Measurements from ENCODE around the gene TMEFF2.

DNA sequence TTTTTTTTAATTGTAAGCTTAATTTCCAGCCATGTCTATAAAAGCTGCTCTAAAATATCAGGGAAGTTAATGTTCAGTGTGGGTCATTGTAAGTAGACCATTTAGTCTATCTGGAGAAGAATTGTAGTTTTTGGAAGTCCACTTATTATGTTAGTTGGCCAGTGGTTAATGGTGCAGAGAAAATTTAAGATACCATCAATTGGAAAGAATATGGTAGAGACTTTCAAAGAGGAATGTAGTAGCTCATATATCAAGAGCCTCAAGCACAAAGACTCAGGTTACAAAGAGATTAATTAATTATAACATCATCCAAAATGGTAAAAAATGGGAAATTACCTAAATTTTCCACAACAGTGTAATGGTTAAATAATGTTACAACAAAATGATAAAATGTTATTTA, 220.1 kb downstream of the TMEFF2 start:
- TF ChIP-seq CTCF (IDR thresholded peaks at IDR 0.05 in 4 of 5, conservative IDR thresholded peaks at IDR 0.05 in 1 of 5) (no peak), POLR2A (IDR thresholded peaks at IDR 0.05) (no peak)

Data from gastrocnemius medialis (tissue), 4 donors.